ENCODE measurements around the gene LSM14A. TPM values are rescaled to one million over a fixed set of nuclear protein-coding genes. Genes with fewer than 3 reads are reported as not detected.

The LSM14A gene
- total and polyA plus RNA-seq, 4 donors, result 12.6 to 133 (median 48.0) TPM

DNA sequence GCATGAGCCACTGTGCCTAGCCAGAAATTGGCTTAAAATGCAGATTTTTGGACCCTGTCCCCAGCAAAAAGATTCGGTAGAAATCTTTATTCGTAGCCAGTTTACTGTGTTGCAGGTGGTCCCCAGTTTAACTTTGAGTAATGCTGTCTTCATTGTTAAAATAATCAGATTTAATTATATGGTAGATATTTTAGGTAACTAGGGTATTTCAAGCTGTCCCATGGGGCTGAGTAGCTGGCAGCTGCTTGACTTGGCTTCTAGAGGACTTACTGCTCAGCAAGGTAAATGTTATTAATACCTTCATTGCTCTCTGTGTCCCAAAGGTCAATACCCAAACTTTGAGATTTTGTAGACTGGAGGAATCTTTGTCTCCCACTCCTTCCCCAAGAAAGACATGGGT, 21.1 kb downstream of the LSM14A start:
- Histone ChIP-seq H3K4me3 (ENCODE audit: low read depth in 1 of 3, low read length in 3 of 3) (no peak overlapping the region), H3K27me3 (ENCODE audit: control insufficient read depth in 4 of 4, insufficient read depth in 4 of 4, low read length in 3 of 4) (no peaks in the 10 kb centered on the region), H3K36me3 (ENCODE audit: control insufficient read depth in 4 of 4, insufficient read depth in 3 of 4, low read depth in 1 of 4, low read length in 3 of 4) (peaks cover 2 to 29% (median 20%) of the 10 kb centered on the region in 4 donors), H3K4me1 (ENCODE audit: control insufficient read depth in 4 of 4, insufficient read depth in 4 of 4, low read length in 3 of 4) (peaks cover 2 to 13% (median 7%) of the 10 kb centered on the region in 4 donors), H3K27ac (ENCODE audit: low read depth in 1 of 2, low read length in 2 of 2) (no peak overlapping the region), H3K9me3 (ENCODE audit: control insufficient read depth in 4 of 4, low read length in 3 of 4) (no peaks in the 10 kb centered on the region), H3K9ac (ENCODE audit: low read depth in 1 of 2, low read length in 2 of 2) (no peak overlapping the region)
- TF ChIP-seq RXRA (IDR thresholded peaks at IDR 0.05) (no peak), GABPA (IDR thresholded peaks at IDR 0.05 in 1 of 2, conservative IDR thresholded peaks at IDR 0.05 in 1 of 2) (no peak), HNF4A (conservative IDR thresholded peaks at IDR 0.05) (no peak), RAD21 (IDR thresholded peaks at IDR 0.05) (no peak), EGR1 (IDR thresholded peaks at IDR 0.05; ENCODE audit: low read depth in 2 of 2) (no peak), YY1 (IDR thresholded peaks at IDR 0.05) (no peak), TAF1 (conservative IDR thresholded peaks at IDR 0.05) (no peak), HNF4G (IDR thresholded peaks at IDR 0.05) (no peak), JUND (IDR thresholded peaks at IDR 0.05) (no peak), NR2F2 (IDR thresholded peaks at IDR 0.05) (no peak), FOXA1 (IDR thresholded peaks at IDR 0.05) (no peak), FOXA2 (IDR thresholded peaks at IDR 0.05) (no peak), SP1 (IDR thresholded peaks at IDR 0.05) (no peak)
- TF ChIP-seq, protein P1, sequence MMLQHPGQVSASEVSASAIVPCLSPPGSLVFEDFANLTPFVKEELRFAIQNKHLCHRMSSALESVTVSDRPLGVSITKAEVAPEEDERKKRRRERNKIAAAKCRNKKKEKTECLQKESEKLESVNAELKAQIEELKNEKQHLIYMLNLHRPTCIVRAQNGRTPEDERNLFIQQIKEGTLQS (IDR thresholded peaks at IDR 0.05), result no peak
- TF ChIP-seq, protein P2, sequence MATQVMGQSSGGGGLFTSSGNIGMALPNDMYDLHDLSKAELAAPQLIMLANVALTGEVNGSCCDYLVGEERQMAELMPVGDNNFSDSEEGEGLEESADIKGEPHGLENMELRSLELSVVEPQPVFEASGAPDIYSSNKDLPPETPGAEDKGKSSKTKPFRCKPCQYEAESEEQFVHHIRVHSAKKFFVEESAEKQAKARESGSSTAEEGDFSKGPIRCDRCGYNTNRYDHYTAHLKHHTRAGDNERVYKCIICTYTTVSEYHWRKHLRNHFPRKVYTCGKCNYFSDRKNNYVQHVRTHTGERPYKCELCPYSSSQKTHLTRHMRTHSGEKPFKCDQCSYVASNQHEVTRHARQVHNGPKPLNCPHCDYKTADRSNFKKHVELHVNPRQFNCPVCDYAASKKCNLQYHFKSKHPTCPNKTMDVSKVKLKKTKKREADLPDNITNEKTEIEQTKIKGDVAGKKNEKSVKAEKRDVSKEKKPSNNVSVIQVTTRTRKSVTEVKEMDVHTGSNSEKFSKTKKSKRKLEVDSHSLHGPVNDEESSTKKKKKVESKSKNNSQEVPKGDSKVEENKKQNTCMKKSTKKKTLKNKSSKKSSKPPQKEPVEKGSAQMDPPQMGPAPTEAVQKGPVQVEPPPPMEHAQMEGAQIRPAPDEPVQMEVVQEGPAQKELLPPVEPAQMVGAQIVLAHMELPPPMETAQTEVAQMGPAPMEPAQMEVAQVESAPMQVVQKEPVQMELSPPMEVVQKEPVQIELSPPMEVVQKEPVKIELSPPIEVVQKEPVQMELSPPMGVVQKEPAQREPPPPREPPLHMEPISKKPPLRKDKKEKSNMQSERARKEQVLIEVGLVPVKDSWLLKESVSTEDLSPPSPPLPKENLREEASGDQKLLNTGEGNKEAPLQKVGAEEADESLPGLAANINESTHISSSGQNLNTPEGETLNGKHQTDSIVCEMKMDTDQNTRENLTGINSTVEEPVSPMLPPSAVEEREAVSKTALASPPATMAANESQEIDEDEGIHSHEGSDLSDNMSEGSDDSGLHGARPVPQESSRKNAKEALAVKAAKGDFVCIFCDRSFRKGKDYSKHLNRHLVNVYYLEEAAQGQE (IDR thresholded peaks at IDR 0.05), result no peak
- TF ChIP-seq, protein P3, sequence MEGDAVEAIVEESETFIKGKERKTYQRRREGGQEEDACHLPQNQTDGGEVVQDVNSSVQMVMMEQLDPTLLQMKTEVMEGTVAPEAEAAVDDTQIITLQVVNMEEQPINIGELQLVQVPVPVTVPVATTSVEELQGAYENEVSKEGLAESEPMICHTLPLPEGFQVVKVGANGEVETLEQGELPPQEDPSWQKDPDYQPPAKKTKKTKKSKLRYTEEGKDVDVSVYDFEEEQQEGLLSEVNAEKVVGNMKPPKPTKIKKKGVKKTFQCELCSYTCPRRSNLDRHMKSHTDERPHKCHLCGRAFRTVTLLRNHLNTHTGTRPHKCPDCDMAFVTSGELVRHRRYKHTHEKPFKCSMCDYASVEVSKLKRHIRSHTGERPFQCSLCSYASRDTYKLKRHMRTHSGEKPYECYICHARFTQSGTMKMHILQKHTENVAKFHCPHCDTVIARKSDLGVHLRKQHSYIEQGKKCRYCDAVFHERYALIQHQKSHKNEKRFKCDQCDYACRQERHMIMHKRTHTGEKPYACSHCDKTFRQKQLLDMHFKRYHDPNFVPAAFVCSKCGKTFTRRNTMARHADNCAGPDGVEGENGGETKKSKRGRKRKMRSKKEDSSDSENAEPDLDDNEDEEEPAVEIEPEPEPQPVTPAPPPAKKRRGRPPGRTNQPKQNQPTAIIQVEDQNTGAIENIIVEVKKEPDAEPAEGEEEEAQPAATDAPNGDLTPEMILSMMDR (IDR thresholded peaks at IDR 0.05; ENCODE audit: low read depth, low read length, missing input control), result no peak
- TF ChIP-seq, protein P4, sequence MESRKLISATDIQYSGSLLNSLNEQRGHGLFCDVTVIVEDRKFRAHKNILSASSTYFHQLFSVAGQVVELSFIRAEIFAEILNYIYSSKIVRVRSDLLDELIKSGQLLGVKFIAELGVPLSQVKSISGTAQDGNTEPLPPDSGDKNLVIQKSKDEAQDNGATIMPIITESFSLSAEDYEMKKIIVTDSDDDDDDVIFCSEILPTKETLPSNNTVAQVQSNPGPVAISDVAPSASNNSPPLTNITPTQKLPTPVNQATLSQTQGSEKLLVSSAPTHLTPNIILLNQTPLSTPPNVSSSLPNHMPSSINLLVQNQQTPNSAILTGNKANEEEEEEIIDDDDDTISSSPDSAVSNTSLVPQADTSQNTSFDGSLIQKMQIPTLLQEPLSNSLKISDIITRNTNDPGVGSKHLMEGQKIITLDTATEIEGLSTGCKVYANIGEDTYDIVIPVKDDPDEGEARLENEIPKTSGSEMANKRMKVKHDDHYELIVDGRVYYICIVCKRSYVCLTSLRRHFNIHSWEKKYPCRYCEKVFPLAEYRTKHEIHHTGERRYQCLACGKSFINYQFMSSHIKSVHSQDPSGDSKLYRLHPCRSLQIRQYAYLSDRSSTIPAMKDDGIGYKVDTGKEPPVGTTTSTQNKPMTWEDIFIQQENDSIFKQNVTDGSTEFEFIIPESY (IDR thresholded peaks at IDR 0.05), result no peak
- TF ChIP-seq, protein P5, sequence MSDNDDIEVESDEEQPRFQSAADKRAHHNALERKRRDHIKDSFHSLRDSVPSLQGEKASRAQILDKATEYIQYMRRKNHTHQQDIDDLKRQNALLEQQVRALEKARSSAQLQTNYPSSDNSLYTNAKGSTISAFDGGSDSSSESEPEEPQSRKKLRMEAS (IDR thresholded peaks at IDR 0.05), result no peak
- 92% methylated on average over 2 of the region's 2 CpGs for WGBS
- no peak for DNase-seq (ENCODE audit: low spot score)
